Ishikawa (cell line): Measurements from ENCODE around the gene STAG3.

ENCODE experiments used
- CREB1 ChIP-seq: IDR thresholded peaks from 2 replicates; pipeline ENCODE4 v1.6.1; 2012; ENCODE audit warnings: low read depth
- EGR1 ChIP-seq: IDR thresholded peaks from 2 replicates; pipeline ENCODE4 v1.6.1; 2012
- EP300 ChIP-seq: IDR thresholded peaks from 2 replicates; pipeline ENCODE4 v1.6.1; 2012; ENCODE audit warnings: borderline replicate concordance
- FOXM1 ChIP-seq: IDR thresholded peaks from 2 replicates; pipeline ENCODE4 v1.6.1; 2012; ENCODE audit warnings: low read depth, borderline replicate concordance
- MAX ChIP-seq: IDR thresholded peaks from 2 replicates; pipeline ENCODE4 v1.6.1; 2012
- NFIC ChIP-seq: IDR thresholded peaks from 2 replicates; pipeline ENCODE4 v1.6.1; 2012
- RAD21 ChIP-seq: IDR thresholded peaks from 2 replicates; pipeline ENCODE4 v1.6.1; 2012; ENCODE audit warnings: low read depth
- REST ChIP-seq: IDR thresholded peaks from 2 replicates; pipeline ENCODE4 v1.6.1; 2012; ENCODE audit warnings: low read depth, mild to moderate bottlenecking
- TAF1 ChIP-seq: IDR thresholded peaks from 2 replicates; pipeline ENCODE4 v1.6.1; 2012; ENCODE audit warnings: low read depth, mild to moderate bottlenecking
- TEAD4 ChIP-seq: IDR thresholded peaks from 2 replicates; pipeline ENCODE4 v1.6.1; 2012
- TF ChIP-seq, protein P1 (sequence below): IDR thresholded peaks from 2 replicates; pipeline ENCODE4 v1.6.1; 2012

- TF ChIP-seq, protein P1, sequence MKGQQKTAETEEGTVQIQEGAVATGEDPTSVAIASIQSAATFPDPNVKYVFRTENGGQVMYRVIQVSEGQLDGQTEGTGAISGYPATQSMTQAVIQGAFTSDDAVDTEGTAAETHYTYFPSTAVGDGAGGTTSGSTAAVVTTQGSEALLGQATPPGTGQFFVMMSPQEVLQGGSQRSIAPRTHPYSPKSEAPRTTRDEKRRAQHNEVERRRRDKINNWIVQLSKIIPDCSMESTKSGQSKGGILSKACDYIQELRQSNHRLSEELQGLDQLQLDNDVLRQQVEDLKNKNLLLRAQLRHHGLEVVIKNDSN: no peak
- no peak for TF ChIP-seq REST
- no peak for TF ChIP-seq TEAD4
- TF ChIP-seq MAX: no peak
- no peak for TF ChIP-seq TAF1
- TF ChIP-seq FOXM1: no peak
- TF ChIP-seq EGR1: no peak
- no peak for TF ChIP-seq NFIC
- TF ChIP-seq CREB1: no peak
- TF ChIP-seq RAD21: no peak
- no peak for TF ChIP-seq EP300
Observed at GRCh38 chr7:100208911-100209408, 31.2 kb downstream of the STAG3 start.
